Hematopoietic multipotent progenitor cell treated with erythropoietin and hydrocortisone succinate and interleukin-3 and kit ligand, for 4 days (in vitro differentiated cells): ENCODE results near the gene ATP8B4.

Experiments
- DNase-seq: peaks from one replicate; pipeline ENCODE4 v3.0.0-alpha.2; 2015

The ATP8B4 gene

GRCh38 chr15:49847423-49848281 is 271.4 kb downstream of the ATP8B4 start:
- DNase-seq: no peak

- DNase-seq: no peak
These were observed 274.6 kb downstream of the ATP8B4 start for GRCh38 chr15:49844390-49844789.

DNA sequence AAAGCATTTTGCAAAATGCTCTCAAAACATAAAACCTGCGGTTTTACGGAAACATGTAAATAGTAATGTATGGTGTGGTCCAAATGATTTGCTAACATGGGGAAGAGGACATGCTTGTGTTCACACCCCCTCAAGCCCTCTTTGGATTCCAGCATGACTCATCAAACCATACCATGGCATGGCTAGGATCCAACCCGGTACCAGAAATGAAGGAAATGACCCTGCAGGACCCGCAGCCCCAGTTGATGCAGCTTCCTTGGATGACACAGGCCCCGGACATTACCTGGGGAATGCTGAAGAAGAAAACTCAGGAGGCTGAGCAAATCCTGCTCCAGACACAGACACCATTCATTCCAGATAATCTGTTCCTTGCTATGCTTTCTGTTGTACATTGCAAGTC is 275.3 kb downstream of the ATP8B4 start:
- DNase-seq: no peak

DNA sequence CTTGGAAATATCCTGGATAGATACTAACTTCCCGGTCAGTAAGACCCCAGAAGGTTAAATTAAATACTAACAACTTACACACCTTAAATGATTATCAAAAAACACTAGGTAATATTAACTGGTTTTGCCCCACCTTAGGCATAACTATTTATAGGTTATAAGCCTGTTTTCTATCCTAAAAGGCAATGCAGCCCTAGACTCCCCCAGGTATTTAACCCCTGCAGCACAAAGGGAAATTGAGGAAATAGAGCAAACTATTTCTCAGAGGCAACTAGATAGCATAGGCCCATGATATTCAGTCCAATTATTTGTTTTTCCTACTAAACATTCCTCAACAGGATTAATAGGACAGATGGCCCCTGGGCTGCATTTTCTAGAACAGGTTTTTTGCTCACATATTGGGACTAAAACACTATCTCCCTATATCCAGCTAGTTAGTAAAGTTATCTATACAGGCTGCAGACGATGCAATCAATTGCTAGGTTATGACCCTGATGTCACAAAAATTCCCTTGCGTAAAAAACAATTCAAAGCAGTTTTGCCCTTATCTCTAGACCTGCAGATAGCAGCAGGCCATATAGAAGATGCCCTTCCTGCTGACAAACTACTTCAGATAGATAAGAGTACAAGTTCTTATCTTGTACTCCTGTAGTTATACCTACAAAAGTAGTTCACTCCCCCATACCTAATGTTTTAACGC is 276.9 kb downstream of the ATP8B4 start:
- no peak for DNase-seq

DNA sequence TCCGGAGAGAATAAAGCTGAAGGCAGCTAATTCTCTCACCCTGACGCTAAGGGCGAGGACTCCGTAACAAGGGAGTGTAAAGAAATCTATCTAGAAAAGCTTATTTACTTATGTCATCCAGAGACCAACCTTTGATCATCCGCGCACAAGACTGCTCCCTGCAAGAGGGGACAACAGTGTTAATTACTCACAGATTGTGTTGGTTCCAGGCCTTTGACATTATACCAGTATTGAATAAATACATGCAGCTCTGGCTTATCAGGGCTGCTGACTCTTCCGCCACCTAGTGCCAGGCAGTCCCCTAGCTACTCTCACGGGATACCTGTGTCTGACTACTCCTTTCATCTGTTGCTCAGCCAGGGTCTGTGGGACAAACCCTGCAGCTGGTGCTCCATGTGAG is 286.5 kb downstream of the ATP8B4 start:
- DNase-seq: peak; percentile 47

DNA sequence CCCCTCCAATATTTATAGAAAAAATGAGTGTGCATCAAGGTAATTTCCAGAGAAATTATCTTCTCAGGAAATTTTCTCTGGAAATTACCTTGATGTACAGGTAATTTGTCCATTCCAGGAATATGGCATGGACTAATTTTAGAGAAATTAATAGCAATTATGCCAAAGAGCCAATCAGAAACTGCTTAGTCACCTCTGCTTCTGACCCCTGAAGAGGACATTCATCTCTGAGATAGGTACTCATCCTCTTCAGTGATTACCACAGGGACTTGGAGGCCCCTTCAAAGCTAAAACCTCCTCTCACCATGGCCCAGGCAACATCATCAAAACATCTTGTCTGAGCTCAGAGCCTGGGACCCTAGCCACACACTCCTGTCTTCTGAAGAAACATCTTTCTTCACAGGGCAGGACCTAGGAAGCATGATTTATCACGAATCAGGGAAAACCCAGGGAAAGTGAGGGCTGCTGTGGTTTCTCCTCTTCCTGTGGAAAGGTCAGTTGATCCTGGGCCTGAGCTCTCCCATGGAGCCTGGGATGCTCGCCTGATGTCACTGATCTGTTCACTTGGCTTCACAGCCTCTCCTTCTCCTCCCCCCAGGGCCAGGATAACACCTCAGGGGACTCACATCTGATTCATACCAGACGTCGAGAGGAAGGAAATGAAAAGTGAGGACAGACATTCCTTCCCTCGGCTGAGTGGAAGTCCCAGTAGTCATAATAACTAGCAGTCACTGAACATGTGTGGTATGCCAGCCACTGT is 287.6 kb downstream of the ATP8B4 start:
- DNase-seq: no peak

GRCh38 chr15:49830391-49830790 is 288.6 kb downstream of the ATP8B4 start:
- DNase-seq: peak; percentile 29

- DNase-seq: no peak
These were observed 291.7 kb downstream of the ATP8B4 start for GRCh38 chr15:49827311-49827710.

- no peak for DNase-seq
These were observed 292.3 kb downstream of the ATP8B4 start for GRCh38 chr15:49826640-49827234.

- DNase-seq: no peak
These were observed 294.3 kb downstream of the ATP8B4 start for GRCh38 chr15:49824775-49825099.

DNA sequence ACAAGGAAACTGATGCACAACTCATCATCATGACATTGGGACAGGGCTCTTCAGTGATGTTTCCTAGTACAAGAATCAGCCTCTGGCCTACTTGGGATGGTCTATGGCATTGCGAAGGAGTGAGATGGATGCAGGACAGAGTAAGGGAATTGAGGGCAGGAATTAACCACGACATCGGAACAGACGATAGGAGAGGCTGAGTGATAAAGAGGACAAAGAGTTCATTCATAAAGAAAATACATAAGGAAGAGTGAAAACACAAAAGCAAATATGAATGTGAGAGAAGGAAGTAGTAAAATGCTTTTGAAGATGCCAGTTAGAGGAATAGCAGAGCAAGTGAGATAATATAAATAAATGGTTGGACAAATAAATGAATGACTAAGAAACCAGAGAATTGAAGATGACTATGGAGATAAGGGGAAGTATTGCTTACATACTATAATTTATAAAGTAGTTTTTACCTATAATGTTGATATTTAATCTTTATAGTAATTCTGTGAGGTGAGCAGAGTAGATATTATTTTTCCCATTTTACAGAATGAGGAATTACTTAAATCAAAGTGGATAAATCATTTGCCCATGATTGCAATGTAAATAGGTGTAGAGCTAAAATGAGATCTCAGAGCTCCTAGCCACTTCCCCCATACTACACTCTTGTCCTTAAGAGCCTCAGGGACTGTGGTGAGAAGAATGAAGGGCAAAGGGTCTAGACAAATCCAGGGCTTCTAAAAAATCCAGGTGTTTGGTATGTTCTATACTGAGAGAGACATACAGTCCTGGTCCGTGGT is 294.9 kb downstream of the ATP8B4 start:
- no peak for DNase-seq

DNA sequence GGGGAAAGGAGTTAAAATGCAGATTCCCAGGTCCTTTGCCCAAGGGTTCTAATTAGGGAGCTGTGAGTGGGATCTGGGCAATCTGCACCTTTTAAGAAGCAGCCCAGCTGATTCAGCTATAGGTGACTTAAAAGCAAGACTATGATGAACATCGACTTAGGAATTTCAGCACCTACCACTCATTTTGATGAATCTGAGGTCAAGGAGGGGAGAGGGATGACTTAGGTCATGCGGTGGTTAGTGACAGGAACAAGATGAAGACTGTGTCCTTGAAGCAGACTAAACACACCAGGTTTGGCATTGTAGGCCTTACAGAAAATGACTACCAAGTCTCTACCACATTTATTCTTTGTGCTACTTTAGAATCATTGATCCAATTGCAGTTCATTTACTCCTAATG is 301.9 kb downstream of the ATP8B4 start:
- no peak for DNase-seq

DNA sequence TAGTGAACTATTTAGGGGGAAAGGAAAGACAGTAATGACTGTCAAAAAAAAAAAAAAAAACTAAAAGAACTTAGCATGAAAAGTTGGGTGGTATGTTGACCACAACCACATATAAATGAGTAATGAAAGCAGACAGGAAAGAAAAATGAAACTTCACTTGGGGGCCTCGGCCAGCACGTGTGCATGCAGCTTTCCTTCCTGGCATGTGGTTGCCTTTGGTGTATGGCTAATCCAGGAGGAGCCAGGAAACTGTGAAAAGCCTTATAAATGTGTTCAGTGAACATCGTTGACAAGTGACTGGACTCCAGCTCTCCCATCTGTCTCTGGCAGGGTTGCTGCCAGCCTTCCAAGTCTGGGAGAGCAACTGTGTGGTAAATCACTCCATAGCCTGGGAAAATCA is 303.1 kb downstream of the ATP8B4 start:
- DNase-seq: peak; percentile 57

DNA sequence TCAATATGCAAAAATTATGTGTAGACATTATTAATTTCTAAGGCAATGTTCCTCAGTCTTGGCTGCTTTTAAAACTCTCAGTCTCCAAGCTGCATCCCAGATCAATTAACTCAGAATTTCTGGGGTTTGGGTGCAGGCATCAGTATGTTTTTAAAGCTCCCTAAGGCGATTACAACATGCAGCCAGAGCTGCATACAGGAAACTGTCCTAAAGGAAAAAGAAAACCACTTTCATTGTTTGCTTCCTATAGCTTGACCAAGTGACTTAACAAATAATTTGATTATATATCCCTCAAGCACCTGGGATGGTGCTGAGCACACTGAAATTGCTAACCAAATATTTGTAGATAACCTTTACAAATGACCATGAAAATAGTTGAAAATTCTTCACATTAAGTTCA is 303.5 kb downstream of the ATP8B4 start:
- no peak for DNase-seq

- peak; percentile 18 for DNase-seq
These were observed 304.3 kb downstream of the ATP8B4 start for GRCh38 chr15:49814709-49815108.

GRCh38 chr15:49813625-49814024 is 305.4 kb downstream of the ATP8B4 start:
- no peak for DNase-seq

- no peak for DNase-seq
These were observed 308.3 kb downstream of the ATP8B4 start for GRCh38 chr15:49810720-49811119.

DNA sequence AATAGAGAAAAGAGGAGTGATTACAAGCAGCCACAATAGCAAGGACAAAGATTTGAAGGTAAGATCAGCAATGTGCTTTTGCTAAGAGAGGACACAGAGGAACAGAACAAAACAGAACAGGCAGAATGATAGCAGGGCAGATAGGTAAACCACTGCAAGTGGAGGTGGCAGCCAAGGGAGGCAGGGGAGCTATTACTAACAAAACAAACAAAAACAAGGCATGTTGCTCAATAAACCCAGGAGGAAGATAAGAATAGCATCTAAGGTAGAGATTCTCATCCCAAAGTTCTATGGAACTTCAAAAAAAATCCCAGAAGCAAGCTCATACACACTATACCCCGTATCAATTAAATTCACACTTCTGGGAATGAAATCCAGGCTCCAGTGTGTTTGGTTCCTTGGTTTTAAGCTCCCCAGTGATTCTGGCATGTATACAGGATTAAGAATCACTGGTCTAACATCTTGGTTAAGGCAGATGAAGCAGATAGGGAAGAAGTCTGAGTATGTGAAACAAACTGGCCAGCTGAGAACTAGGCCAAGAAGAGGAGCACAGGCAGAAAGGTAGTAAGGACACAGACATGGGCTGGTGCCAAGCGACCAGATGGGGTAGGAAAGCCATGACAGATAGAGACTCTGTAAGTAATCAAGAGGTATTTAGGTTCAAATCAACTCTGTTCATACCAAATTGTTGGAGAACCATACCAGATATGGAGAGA is 309.0 kb downstream of the ATP8B4 start:
- no peak for DNase-seq

GRCh38 chr15:49808341-49808740 is 310.7 kb downstream of the ATP8B4 start:
- DNase-seq: no peak
